ENCODE measurements around the gene TMEM39A.

The TMEM39A gene

GRCh38 chr3:119444590-119444989, 18.8 kb downstream of the TMEM39A start:
- no peak for DNase-seq

- DNase-seq: no peak
These were observed 20.2 kb downstream of the TMEM39A start for GRCh38 chr3:119443179-119443578.

GRCh38 chr3:119437691-119438258, 25.6 kb downstream of the TMEM39A start:
- DNase-seq: no peak

GRCh38 chr3:119436977-119437376, 26.4 kb downstream of the TMEM39A start:
- no peak for DNase-seq

- no peak for DNase-seq
These were observed 28.7 kb downstream of the TMEM39A start for GRCh38 chr3:119434703-119435102.

GRCh38 chr3:119433613-119434325, 29.6 kb downstream of the TMEM39A start:
- no peak for DNase-seq

- no peak for DNase-seq
These were observed 34.9 kb downstream of the TMEM39A start for GRCh38 chr3:119428538-119428937.

GRCh38 chr3:119427669-119428068, 35.7 kb downstream of the TMEM39A start:
- no peak for DNase-seq

GRCh38 chr3:119420196-119420595, 43.2 kb downstream of the TMEM39A start:
- no peak for DNase-seq

- DNase-seq: no peak
These were observed 44.8 kb downstream of the TMEM39A start for GRCh38 chr3:119418641-119419040.

GRCh38 chr3:119417771-119418512, 45.5 kb downstream of the TMEM39A start:
- no peak for DNase-seq

- no peak for DNase-seq
These were observed 46.5 kb downstream of the TMEM39A start for GRCh38 chr3:119416873-119417272.

- no peak for DNase-seq
These were observed 49.7 kb downstream of the TMEM39A start for GRCh38 chr3:119413603-119414280.

- DNase-seq: no peak
These were observed 53.6 kb downstream of the TMEM39A start for GRCh38 chr3:119409844-119410243.

GRCh38 chr3:119408243-119408950, 55.0 kb downstream of the TMEM39A start:
- DNase-seq: no peak

- DNase-seq: no peak
These were observed 58.1 kb downstream of the TMEM39A start for GRCh38 chr3:119405315-119405714.

- DNase-seq: no peak
These were observed 60.2 kb downstream of the TMEM39A start for GRCh38 chr3:119403201-119403600.

GRCh38 chr3:119402791-119403190, 60.6 kb downstream of the TMEM39A start:
- DNase-seq: no peak

GRCh38 chr3:119401503-119402440, 61.6 kb downstream of the TMEM39A start:
- no peak for DNase-seq

- DNase-seq: no peak
These were observed 62.3 kb downstream of the TMEM39A start for GRCh38 chr3:119401069-119401468.

GRCh38 chr3:119400466-119400865, 62.9 kb downstream of the TMEM39A start:
- DNase-seq: no peak

GRCh38 chr3:119396870-119397269, 66.5 kb downstream of the TMEM39A start:
- no peak for DNase-seq
